ENCODE results near the gene RBM15B. TPM values are rescaled to one million over a fixed set of nuclear protein-coding genes. Genes with fewer than 3 reads are reported as not detected.

RBM15B gene
- 24.3 TPM for total RNA-seq
- long read RNA-seq, full-length matches to known transcripts: 137 of 138 reads
- long read RNA-seq, partial matches to known transcripts: 0 of 138 reads
- long read RNA-seq, other reads (novel, unspliced or antisense): 1 of 138 reads

DNA sequence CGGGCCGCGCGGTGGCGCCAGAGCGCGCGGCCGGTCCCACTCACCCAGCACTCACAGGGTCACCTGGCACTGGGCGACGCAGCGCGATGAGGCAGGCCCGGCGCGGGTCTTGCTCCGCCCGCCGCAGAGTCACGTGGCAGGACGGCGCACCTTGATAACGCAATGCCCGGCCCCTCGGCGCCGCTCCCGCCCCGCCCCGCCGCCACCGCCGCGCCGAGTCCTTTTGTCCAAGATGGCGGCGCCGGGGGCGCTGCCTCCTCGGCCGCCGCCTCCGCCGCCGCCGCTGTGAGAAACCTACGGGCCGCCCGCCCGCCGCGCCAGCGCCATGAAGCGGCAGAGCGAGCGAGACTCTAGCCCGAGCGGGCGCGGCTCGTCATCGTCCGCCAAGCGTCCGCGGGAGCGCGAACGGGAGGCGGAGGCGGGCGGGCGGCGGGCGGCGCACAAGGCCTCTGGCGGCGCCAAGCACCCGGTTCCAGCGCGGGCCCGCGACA lies at the start of gene RBM15B:
Gene RBM15B, plus strand, starts transcription at position 211 of the 491 bp plus-strand sequence. Its CDS starts 115 bp downstream, at position 326.
- H3K27ac ChIP-seq: peak within 1 kb of the TSS; percentile 86
- H3K9me3 ChIP-seq: no peaks in the 10 kb centered on the region
- peak within 1 kb of the TSS; percentile 79 for H3K4me3 ChIP-seq
- peaks cover 74% of the 10 kb centered on the region for H3K36me3 ChIP-seq
- DNase-seq: peak; percentile 99
- no peaks in the 10 kb centered on the region for H3K27me3 ChIP-seq (ENCODE audit: low read depth)
- ATAC-seq: peak; percentile 96 to 98
- peaks cover 87% of the 10 kb centered on the region for H3K4me1 ChIP-seq
- intact Hi-C loops (cut with DNase I): no loop called here
- TF ChIP-seq, protein P1, sequence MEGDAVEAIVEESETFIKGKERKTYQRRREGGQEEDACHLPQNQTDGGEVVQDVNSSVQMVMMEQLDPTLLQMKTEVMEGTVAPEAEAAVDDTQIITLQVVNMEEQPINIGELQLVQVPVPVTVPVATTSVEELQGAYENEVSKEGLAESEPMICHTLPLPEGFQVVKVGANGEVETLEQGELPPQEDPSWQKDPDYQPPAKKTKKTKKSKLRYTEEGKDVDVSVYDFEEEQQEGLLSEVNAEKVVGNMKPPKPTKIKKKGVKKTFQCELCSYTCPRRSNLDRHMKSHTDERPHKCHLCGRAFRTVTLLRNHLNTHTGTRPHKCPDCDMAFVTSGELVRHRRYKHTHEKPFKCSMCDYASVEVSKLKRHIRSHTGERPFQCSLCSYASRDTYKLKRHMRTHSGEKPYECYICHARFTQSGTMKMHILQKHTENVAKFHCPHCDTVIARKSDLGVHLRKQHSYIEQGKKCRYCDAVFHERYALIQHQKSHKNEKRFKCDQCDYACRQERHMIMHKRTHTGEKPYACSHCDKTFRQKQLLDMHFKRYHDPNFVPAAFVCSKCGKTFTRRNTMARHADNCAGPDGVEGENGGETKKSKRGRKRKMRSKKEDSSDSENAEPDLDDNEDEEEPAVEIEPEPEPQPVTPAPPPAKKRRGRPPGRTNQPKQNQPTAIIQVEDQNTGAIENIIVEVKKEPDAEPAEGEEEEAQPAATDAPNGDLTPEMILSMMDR (IDR thresholded peaks at IDR 0.05): peak; percentile 92

- H3K27me3 ChIP-seq (ENCODE audit: low read depth): no peaks in the 10 kb centered on the region
- no peaks in the 10 kb centered on the region for H3K9me3 ChIP-seq
- no peak for DNase-seq
- H3K36me3 ChIP-seq: no peaks in the 10 kb centered on the region
- H3K27ac ChIP-seq: no peak overlapping the region
- peaks cover 10% of the 10 kb centered on the region for H3K4me1 ChIP-seq
- TF ChIP-seq, protein P1 (IDR thresholded peaks at IDR 0.05): no peak
- peak in 1 of 2 donors; percentile 41 for ATAC-seq
- H3K4me3 ChIP-seq: no peak overlapping the region
- intact Hi-C loops (cut with DNase I): no loop called here
Observed at GRCh38 chr3:51343918-51344687, 47.0 kb upstream of the RBM15B start.

DNA sequence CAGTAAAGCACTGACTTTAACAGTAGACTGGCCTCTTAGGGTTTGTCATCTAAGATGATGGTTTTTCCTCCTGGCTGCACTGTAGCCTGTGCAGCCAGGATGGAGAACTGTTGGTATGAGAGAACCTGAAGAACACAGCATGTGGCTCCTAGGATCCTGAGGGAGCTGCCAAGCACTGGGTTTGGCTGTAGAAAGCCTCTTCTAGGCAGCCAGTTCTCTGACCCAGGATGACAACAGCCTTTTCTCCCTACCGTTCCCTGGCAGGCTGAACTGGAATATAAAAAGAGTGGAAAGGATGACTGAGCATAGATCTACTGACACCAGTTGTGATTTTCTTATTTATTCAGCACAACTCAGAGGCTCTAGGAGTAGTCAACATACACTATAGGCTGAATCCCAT lies 40.3 kb upstream of the RBM15B start:
- intact Hi-C loops (cut with DNase I): no loop called here
- H3K4me1 ChIP-seq: no peaks in the 10 kb centered on the region

GRCh38 chr3:51353131-51353530 lies 38.0 kb upstream of the RBM15B start:
- no peaks in the 10 kb centered on the region for H3K4me1 ChIP-seq
- no peaks in the 10 kb centered on the region for H3K36me3 ChIP-seq
- H3K9me3 ChIP-seq: no peaks in the 10 kb centered on the region
- no peak overlapping the region for H3K4me3 ChIP-seq
- ATAC-seq (no peak), DNase-seq (no peak)
- TF ChIP-seq, protein P1 (IDR thresholded peaks at IDR 0.05): no peak
- intact Hi-C loops (cut with DNase I): no loop called here
- H3K27me3 ChIP-seq (ENCODE audit: low read depth): no peaks in the 10 kb centered on the region
- no peak overlapping the region for H3K27ac ChIP-seq

More for the DNA sequence above, 40.3 kb upstream of the RBM15B start:
- TF ChIP-seq, protein P1 (IDR thresholded peaks at IDR 0.05): no peak
- no peaks in the 10 kb centered on the region for H3K27me3 ChIP-seq (ENCODE audit: low read depth)
- ATAC-seq (no peak), DNase-seq (no peak)
- H3K36me3 ChIP-seq: no peaks in the 10 kb centered on the region
- H3K4me3 ChIP-seq: no peak overlapping the region
- H3K27ac ChIP-seq: no peak overlapping the region
- H3K9me3 ChIP-seq: no peaks in the 10 kb centered on the region

- DNase-seq (no peak), ATAC-seq (no peak)
- Histone ChIP-seq H3K27me3 (ENCODE audit: low read depth) (no peaks in the 10 kb centered on the region), H3K36me3 (no peaks in the 10 kb centered on the region), H3K4me1 (no peaks in the 10 kb centered on the region), H3K9me3 (no peaks in the 10 kb centered on the region), H3K4me3 (no peak overlapping the region), H3K27ac (no peak overlapping the region)
- TF ChIP-seq, protein P1 (IDR thresholded peaks at IDR 0.05): no peak
- intact Hi-C loops (cut with DNase I): no loop called here
Observed at GRCh38 chr3:51353691-51354090, 37.4 kb upstream of the RBM15B start.

All from lower lobe of right lung (tissue), 2 donors.